ENCODE results near the gene SLC6A3.
A peak's percentile ranks its signal among the peaks of the same experiment; 100 is the strongest.

SLC6A3 gene

DNA sequence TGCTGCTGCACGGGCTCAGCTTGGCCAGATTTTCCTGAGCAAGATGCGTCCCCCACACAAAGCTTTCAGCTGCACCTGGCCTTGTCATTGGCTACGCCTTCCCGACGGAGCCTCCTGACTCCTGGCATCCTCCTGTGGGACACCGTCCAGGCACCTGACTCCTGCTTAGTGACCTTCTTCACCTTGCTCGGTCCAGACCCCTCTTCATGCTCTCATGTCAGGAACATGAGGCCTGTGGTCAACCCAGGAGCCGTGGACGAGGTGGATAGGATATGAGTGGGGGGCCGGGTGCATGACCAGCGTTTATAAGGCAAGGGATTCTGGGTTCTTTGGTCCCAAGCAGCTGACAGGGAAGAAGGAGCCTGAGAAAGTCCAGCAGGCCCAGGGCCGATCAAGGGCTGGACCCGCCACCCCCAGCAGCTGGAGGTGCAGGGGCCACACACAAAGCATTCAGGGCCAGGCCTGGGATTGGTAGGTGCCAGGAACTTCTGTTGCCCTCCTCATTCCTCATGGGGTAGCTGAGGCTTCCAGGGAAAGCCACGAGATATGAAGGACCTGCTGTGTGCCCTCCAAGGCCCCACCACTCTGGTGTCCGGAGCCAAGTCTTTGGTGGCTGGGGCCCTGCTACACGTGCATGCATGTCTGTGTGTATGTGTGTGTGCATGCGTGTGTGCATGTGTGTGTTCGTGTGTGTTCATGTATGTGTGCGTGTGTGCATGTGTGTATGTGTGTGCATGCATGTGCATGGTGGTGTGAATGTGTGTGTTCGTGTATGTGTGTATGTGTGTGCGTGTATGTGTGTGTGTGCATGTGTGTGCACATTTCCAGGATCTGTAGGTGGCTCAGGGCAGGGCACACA lies 34.9 kb downstream of the SLC6A3 start:
- Histone ChIP-seq H3K4me3 (ENCODE audit: low read depth, low read length) (no peak overlapping the region), H3K27me3 (replicated peaks) (peaks cover 12% of the 10 kb centered on the region)
- in situ Hi-C loops (cut with HindIII; ENCODE audit: low pct_ligation_motif_present, low sequenced_read_pairs), result no loop called here

DNA sequence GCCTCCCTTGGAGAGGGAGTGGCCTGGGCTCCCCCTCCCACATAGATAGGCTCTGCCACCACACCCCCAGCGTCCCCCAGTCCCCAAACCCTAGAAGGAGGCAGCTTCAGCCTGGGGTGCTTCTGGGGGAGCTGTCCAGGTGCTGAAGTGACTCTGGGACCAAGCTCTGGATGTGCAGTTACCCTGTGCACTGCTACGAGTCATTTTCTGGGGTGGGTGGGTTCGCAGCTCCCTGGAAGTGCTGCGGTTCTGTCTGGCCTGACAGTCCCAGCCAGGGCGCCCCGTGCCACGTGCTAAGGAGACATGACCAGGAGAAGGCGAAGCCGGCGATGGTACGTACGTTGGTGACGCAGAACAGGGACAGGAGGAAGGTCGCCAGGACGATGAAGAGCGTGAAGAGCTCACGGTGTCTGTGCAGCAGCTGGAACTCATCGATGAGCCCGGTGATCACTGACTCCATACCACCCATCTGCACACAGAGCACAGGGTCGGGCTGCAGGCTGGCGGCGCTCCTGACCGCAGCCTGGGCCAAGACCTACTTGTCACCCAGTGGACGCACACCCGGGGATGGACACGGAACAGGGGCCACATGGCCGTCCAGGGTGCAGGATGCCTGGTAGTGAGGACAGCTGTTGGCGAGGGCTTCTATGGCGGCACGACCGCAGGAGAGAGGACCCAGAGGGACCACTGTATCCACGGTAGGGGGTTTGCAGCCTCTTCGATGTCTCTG lies 35.7 kb downstream of the SLC6A3 start:
- Histone ChIP-seq H3K36me3 (replicated peaks) (no peaks in the 10 kb centered on the region), H3K27me3 (replicated peaks) (peaks cover 12% of the 10 kb centered on the region), H3K4me3 (ENCODE audit: low read depth, low read length) (no peak overlapping the region), H3K27ac (no peak overlapping the region)
- peak; percentile 16 for DNase-seq
- in situ Hi-C loops (cut with HindIII; ENCODE audit: low pct_ligation_motif_present, low sequenced_read_pairs), result no loop called here
- TF ChIP-seq, protein P1, sequence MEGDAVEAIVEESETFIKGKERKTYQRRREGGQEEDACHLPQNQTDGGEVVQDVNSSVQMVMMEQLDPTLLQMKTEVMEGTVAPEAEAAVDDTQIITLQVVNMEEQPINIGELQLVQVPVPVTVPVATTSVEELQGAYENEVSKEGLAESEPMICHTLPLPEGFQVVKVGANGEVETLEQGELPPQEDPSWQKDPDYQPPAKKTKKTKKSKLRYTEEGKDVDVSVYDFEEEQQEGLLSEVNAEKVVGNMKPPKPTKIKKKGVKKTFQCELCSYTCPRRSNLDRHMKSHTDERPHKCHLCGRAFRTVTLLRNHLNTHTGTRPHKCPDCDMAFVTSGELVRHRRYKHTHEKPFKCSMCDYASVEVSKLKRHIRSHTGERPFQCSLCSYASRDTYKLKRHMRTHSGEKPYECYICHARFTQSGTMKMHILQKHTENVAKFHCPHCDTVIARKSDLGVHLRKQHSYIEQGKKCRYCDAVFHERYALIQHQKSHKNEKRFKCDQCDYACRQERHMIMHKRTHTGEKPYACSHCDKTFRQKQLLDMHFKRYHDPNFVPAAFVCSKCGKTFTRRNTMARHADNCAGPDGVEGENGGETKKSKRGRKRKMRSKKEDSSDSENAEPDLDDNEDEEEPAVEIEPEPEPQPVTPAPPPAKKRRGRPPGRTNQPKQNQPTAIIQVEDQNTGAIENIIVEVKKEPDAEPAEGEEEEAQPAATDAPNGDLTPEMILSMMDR (IDR thresholded peaks at IDR 0.05; ENCODE audit: low read depth, low read length, missing control alignments), result no peak

More for the DNA sequence above, 34.9 kb downstream of the SLC6A3 start:
- TF ChIP-seq, protein P1 (IDR thresholded peaks at IDR 0.05; ENCODE audit: low read depth, low read length, missing control alignments), result no peak
- no peak for DNase-seq
- no peaks in the 10 kb centered on the region for H3K36me3 ChIP-seq (replicated peaks)
- no peak overlapping the region for H3K27ac ChIP-seq

DNA sequence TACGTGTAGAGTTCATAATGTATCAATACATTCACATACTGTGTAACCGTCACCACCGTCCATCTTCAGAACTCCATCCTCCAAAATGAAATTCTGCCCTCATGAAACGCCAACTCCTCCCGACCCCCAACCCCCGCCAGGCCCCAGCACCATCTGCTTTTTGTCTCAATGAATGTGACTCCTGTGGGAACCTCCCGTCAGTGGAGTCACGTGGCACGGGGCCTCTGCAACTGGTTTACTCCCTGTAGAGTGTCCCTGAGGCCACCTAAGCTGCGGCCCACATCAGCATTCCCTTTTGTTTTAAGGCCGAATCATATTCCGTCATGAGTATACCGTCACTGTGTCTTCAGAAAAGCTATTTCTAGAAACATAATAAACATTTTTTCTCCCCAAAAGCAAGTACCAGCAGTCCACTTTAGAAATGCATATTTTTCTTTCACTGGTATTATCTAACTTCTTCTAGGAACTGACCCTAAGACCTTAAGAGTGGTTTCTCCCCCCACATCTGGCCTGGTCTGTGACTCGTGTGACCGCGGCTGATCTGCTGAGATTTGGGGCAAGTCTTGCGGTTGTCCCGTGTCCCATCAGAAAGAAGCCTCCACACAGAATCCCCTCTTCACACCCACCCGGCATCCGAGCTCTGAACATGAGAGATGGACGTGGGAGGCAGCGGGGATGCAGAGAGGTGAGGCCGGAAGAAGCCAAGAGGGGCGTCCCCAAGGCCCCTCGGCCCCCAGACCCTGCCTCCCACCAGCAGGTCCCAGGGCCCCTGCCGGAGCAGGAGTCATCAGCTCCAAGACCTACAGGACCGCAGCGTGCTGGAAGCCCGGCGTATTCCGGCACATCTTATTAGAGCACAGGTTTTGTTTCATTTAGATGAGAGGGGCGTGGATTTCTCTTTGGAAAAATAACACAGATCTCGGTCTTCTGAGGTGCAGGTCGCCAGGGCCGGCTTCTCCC lies 38.3 kb downstream of the SLC6A3 start:
- DNase-seq, result no peak
- in situ Hi-C loops (cut with HindIII; ENCODE audit: low pct_ligation_motif_present, low sequenced_read_pairs), result no loop called here
- Histone ChIP-seq H3K4me3 (ENCODE audit: low read depth, low read length) (no peak overlapping the region), H3K27ac (no peak overlapping the region), H3K36me3 (replicated peaks) (no peaks in the 10 kb centered on the region), H3K27me3 (replicated peaks) (no peaks in the 10 kb centered on the region)
- TF ChIP-seq, protein P1 (IDR thresholded peaks at IDR 0.05; ENCODE audit: low read depth, low read length, missing control alignments), result no peak

DNA sequence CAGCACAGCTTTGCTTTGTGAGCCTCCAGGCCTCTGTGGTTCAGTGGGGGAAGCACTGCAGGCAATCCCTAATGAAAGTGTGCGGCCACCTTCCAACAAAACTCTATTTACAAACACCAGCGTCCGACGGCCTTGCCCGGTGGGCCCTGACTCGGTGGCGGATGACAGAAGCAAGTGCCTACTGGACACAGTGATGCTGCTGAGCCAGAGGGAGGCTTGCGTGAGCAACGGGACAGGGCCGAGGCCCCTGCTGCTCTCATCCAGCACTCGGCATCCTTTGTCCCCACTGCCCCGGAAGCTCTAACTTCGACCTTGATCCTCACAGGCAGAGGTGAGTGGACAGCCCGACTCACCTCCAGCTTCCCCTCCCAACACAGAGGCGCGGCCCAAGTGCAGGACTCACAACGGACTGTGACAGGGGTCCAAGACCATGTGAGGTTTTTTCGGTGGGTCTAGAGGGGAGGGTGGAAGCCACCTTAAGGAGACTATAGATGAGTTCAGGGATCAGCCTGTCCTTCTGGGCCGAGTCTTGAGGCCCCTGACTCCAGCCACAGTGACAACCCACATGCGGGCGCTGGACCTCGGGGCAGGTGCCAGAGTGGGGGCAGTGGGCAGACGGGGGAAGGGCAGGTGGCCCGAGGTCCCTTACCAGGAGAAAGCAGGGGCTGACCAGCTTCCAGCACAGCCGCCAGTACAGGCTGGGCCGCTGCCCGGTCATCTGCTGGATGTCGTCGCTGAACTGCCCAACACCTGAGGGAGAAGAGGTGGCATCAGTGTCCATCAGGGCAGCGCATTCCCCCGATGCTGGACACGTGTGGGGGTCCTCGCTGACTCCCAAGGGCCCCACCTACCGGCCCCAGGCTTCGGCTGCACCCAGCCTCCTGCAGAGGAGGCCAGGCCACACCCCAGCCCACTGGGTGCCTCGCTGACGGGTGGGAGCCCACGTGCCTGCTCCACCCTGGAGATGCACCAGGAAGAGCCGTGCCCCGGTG lies 39.4 kb downstream of the SLC6A3 start:
- Histone ChIP-seq H3K27me3 (replicated peaks) (no peaks in the 10 kb centered on the region), H3K27ac (no peak overlapping the region), H3K36me3 (replicated peaks) (no peaks in the 10 kb centered on the region), H3K4me3 (ENCODE audit: low read depth, low read length) (no peak overlapping the region)
- TF ChIP-seq, protein P1 (IDR thresholded peaks at IDR 0.05; ENCODE audit: low read depth, low read length, missing control alignments), result no peak
- in situ Hi-C loops (cut with HindIII; ENCODE audit: low pct_ligation_motif_present, low sequenced_read_pairs), result no loop called here
- DNase-seq, result no peak
